ENCODE measurements around the gene TNRC6A. TPM values are rescaled to one million over a fixed set of nuclear protein-coding genes. Genes with fewer than 3 reads are reported as not detected.
"Not testable (repeated sequence)": the region's sequence is repeated elsewhere in the genome, so short reads cannot be mapped to it uniquely, and the experiment has no call there.

TNRC6A gene
- total RNA-seq, 1 donor from 2014 or later: 16.1 TPM

DNA sequence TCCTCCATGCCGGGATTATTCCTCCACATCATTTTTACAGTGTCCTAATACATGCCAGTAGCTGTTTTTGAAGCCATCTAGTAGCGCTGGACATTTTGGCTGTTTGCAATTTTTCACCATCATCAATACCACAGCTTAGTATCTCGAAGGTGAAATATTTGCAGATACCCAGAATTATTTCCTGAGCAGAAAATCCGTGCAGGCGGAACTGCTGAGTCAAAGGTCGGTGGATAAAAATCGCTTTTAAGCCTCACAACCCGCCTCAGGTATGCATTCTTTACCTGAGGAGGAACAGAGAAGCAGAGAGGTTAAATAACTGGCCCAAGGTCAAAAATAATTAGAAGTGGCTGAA, 584 bp upstream of the TNRC6A start:
- ATAC-seq: peak; percentile 4

DNA sequence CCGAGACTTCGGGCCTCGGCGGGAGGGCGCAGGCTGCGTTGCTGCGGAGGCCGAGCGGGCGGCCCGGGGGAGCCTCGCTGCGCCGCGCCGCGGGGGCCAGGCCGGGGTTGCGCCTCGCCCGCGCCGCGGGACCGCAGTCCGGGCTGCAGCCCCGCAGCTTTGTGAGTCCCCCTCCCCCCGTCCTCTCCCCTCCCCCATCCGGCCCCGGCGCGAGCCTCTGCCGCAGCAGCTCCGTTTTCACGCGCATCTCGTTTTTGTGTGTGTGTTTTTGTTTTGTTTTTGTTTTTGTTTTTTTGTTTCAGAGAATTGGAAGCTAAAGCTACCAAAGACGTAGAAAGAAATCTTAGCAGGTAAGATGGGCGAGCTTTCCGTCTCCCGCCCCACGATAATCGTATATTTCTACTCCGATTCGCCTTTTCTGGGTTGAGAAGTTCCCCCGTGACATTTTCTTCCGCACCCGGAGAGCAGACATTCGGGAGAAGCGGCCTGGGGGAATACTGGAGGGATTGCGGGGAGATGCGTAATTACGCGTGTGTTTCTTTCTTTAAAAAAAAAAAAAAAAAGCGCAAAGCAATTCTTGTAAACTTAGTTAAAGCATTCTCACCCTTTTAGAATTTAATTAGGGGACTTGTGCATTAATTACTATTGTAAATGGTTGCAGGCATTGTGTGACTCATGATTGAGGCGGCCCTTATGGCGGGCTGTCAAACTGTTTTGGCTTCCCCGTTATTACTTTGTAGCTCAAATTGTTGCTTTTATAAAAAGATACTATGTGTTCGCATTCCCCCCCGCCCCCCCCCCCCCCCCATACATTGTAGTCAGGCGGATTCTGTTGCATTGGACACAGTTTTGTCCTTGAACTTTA, 732 bp downstream of the TNRC6A start:
- peak; percentile 24 for ATAC-seq

GRCh38 chr16:24730914-24731313, 1.5 kb downstream of the TNRC6A start:
- no peak for ATAC-seq

- ATAC-seq: no peak
Measured at GRCh38 chr16:24731722-24732419, 2.4 kb downstream of the TNRC6A start.

DNA sequence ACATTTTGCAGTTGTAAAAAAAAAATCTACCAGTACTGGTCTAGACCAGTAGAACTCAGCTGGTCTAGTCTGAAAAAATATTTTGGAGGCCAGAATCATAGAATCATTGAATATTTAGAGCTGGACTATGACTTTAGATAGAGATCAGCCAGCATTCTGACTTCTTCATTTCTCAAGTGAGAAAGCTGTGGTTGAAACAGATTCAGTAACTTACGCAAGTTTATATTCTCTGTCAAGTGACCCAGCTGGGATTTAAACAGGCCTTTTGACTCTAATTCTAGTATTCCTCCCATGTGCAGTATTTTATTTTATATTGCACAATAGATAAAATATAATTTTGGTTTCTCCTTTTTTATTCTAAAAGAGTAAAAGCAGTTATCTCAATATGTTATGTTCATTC, 4.9 kb downstream of the TNRC6A start:
- ATAC-seq: no peak

- no peak for ATAC-seq
Measured at GRCh38 chr16:24736758-24737157, 7.3 kb downstream of the TNRC6A start.

GRCh38 chr16:24737391-24737871, 8.0 kb downstream of the TNRC6A start:
- ATAC-seq: no peak

DNA sequence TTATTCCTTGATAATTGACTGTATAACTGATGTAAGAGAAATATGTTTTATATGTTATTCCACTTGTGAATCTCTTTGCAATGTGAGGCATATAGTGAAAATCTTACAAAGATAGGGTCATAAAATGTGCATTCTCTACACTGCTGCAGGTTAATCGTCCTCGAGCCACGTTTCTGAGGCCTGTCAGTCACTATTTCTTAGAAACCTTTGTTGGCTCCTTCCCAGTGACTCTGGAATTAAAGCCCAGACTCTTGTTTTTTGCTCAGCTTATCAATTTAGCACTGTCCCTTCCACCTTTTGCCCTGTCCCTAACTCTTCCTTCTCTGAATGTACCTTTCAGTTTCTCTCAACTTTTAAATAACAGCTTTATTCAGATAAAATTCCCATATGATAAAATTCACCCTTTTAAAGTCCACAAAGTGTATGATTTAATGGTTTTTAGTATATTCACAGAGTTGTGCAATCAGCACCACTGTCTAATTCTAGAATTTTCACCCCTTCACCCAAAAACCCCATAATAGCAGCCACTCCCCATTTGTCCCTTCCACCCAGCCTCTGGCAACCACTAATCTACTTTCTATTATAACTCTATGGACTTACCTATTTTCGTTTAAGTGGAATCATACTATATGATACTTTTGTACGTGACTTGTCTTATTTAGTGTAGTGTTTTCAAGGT, 8.6 kb downstream of the TNRC6A start:
- ATAC-seq: no peak

- ATAC-seq: no peak
Measured at GRCh38 chr16:24738895-24739294, 9.4 kb downstream of the TNRC6A start.

GRCh38 chr16:24741862-24742261, 12.4 kb downstream of the TNRC6A start:
- no peak for ATAC-seq

DNA sequence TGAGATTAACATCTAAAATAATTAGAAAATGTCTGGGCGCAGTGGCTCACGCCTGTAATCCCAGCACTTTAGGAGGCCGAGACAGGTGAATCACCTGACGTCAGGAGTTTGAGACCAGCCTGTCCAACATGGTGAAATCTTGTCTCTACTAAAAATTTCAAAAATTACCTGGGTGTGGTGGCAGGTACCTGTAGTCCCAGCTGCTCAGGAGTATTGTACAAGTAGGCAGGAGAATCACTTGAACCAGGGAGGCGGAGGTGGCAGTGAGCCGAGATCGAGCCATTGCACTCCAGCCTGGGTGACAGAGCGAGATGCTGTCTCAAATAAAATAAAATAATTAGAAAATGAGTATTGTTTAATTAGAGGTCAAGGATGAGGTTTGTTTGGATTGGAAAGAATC, 13.2 kb downstream of the TNRC6A start:
- not testable (repeated sequence) for ATAC-seq

GRCh38 chr16:24745391-24745790, 15.9 kb downstream of the TNRC6A start:
- ATAC-seq: no peak

DNA sequence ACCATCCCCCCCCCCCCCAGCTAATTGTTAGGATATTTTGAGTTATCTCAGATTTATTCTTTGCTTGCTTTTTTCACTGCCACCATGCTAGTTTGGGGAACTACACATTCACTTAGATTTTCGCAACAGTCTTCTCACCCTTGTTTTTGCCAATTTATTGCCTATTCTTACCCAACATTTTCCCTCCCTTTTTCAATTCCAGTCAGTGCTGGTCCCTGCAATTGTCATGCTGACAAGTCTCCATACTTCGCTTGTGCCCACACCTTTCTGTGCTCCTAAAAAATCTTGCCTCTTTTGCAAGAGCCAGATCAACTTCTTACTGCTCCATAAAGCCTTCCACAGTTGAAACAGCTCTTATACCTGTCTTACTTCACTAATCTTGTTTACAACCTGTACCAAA, 16.3 kb downstream of the TNRC6A start:
- ATAC-seq: no peak

GRCh38 chr16:24747441-24747840, 18.0 kb downstream of the TNRC6A start:
- ATAC-seq: no peak

GRCh38 chr16:24748242-24748641, 18.8 kb downstream of the TNRC6A start:
- peak; percentile 96 for ATAC-seq

- ATAC-seq: no peak
Measured at GRCh38 chr16:24749310-24749709, 19.9 kb downstream of the TNRC6A start.

DNA sequence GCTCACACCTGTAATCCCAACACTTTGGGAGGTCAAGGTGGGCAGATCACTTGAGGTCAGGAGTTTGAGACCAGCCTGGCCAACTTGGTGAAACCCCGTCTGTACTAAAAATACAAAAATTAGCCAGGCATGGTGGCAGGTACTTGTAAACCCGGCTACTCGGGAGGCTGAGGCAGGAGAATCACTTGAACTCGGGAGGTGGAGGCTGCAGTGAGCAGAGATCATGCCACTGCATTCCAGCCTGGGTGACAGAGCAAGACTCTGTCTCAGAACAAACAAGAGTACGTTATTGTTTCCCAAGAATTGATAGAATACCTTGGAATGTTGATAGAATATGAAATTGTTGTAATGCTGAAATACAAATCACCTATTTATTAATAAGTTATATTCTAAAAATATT, 20.4 kb downstream of the TNRC6A start:
- ATAC-seq: not testable (repeated sequence)

DNA sequence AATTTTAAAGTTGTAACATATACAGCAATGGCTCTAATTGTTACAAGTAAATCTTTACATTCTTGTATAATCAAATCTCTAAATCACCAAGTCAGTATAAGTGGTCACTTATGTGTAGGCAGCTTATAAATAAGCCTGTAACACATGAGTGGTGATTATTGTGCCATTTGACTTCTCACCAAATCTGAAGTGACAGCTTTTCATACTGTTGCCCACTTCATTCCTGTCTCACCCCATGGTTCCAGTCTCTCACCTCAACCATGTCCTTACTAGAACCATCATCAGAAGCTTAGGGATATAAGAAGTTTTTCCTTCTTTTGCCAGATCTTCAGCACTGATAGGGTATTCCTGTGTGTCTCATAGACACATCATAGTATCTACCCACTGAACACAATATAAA, 23.5 kb downstream of the TNRC6A start:
- no peak for ATAC-seq

DNA sequence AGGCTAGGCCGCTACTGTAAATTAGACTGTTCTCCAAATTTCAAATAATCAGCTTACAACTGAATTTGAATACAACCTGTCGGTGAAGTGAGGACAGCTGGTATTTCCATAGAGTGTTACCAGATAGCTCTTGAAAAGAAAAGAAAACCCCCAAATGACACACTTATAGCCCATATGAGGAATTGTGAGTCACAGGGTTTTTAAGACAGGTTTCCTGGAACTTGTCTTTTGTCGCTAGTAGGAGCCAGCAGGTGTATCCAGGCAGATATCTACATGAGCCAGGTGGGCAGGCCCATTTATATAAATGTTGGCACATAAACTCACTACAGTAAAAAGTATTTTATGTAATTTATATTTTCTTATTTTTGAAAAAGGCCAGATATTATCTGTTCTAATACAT, 24.0 kb downstream of the TNRC6A start:
- peak; percentile 22 for ATAC-seq

GRCh38 chr16:24754543-24754942, 25.1 kb downstream of the TNRC6A start:
- no peak for ATAC-seq

GRCh38 chr16:24755201-24755874, 25.9 kb downstream of the TNRC6A start:
- no peak for ATAC-seq

- no peak for ATAC-seq
Measured at GRCh38 chr16:24758373-24758772, 28.9 kb downstream of the TNRC6A start.

DNA sequence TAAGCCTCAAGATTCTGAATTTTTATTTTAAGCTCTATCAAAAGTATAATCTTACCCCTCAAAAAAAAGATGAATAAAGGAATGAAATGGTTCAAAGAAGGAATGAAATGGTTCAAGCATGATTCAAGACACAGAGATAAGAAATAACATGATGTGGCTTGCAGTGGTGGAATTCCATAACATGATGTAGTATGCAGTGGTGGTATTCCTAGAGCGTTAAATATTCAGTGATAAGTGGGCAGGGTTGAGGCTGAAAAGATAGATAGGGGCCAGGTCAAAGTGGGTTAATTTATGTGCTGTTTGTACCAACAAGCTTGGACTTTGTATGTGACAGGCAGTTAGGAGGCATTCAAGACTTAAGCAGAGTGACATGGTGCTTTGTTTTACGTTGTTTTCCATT, 29.6 kb downstream of the TNRC6A start:
- no peak for ATAC-seq

Measured in esophagus mucosa (tissue), 1 donor.